Colonic mucosa (tissue), 4 donors: Measurements from ENCODE around the gene DEGS2. TPM values are rescaled to one million over a fixed set of nuclear protein-coding genes. Genes with fewer than 3 reads are reported as not detected.

Experiments used
- DNase-seq: peaks from one replicate; pipeline ENCODE4 v3.0.0-alpha.2; 2020
- H3K27ac ChIP-seq: fragments of 200-600 bp; one replicate; pipeline ENCODE4 v1.8.0; 2021
- H3K27me3 ChIP-seq: fragments of 200-600 bp; one replicate; pipeline ENCODE4 v1.8.0; 2021
- H3K36me3 ChIP-seq: fragments of 200-600 bp; one replicate; pipeline ENCODE4 v1.8.0; 2021
- H3K4me1 ChIP-seq: fragments of 200-600 bp; one replicate; pipeline ENCODE4 v1.8.0; 2021; ENCODE audit warnings: mild to moderate bottlenecking
- H3K4me3 ChIP-seq: fragments of 200-600 bp; one replicate; pipeline ENCODE4 v1.8.0; 2021
- H3K9ac ChIP-seq, 2 donors: one replicate each; pipeline ENCODE4 v1.7.0; 2013; ENCODE audit warnings: control low read depth in 2 of 2, low read depth in 2 of 2, low read length in 2 of 2
- H3K9me3 ChIP-seq: fragments of 200-600 bp; one replicate; pipeline ENCODE4 v1.8.0; 2021
- CTCF ChIP-seq: fragments of 200-600 bp; IDR thresholded peaks from one replicate; pipeline ENCODE4 v1.8.0; 2022; ENCODE audit warnings: antibody characterized with exemption, mild to moderate bottlenecking
- intact Hi-C: fragments of 100-400 bp; cut with DNase I; formaldehyde crosslinking; loops from one replicate; pipeline ENCODE4 v1.14.1; 2022
- total RNA-seq, 2 donors: library from RNA; stranded (reverse); fragmentation: NEBNext Ultra II Directional in 1 of 2; extraction: Animal tissue kit (Norgen Biotek cat#: 25700) in 1 of 2; gene quantifications; one replicate each; pipeline ENCODE4 v1.2.1, GENCODE V29; 2021
- donor health status: healthy.
- donor health status: DM: no; HTN: no; CAD: no.
- donor health status: DM: no; HTN: no; CAD: no.

The DEGS2 gene
- total RNA-seq, 2 donors from 2014 or later = 37.0 to 54.3 TPM

GRCh38 chr14:100201701-100202100, 42.3 kb upstream of the DEGS2 start:
- Histone ChIP-seq H3K9ac (no peak overlapping the region), H3K27ac (no peak overlapping the region), H3K4me1 (no peaks in the 10 kb centered on the region), H3K9me3 (no peaks in the 10 kb centered on the region), H3K27me3 (no peaks in the 10 kb centered on the region), H3K4me3 (no peak overlapping the region), H3K36me3 (no peaks in the 10 kb centered on the region)
- no peak for DNase-seq
- TF ChIP-seq CTCF = no peak
- intact Hi-C loops = no loop called here

GRCh38 chr14:100200311-100200710, 40.9 kb upstream of the DEGS2 start:
- no peak overlapping the region for H3K4me3 ChIP-seq
- no peaks in the 10 kb centered on the region for H3K36me3 ChIP-seq
- no peak overlapping the region for H3K27ac ChIP-seq
- no peaks in the 10 kb centered on the region for H3K4me1 ChIP-seq
- H3K9ac ChIP-seq = no peak overlapping the region
- no peak for DNase-seq
- no peaks in the 10 kb centered on the region for H3K9me3 ChIP-seq
- H3K27me3 ChIP-seq = no peaks in the 10 kb centered on the region
- intact Hi-C loops = no loop called here
- TF ChIP-seq CTCF = no peak

GRCh38 chr14:100199240-100199860, 39.9 kb upstream of the DEGS2 start:
- H3K4me1 ChIP-seq = no peaks in the 10 kb centered on the region
- no peaks in the 10 kb centered on the region for H3K27me3 ChIP-seq
- H3K36me3 ChIP-seq = no peaks in the 10 kb centered on the region
- no peak for DNase-seq
- intact Hi-C loops = no loop called here
- TF ChIP-seq CTCF = no peak
- H3K9me3 ChIP-seq = no peaks in the 10 kb centered on the region
- H3K9ac ChIP-seq = no peak overlapping the region
- no peak overlapping the region for H3K27ac ChIP-seq
- no peak overlapping the region for H3K4me3 ChIP-seq

GRCh38 chr14:100193417-100194357, 34.2 kb upstream of the DEGS2 start:
- H3K27me3 ChIP-seq = no peaks in the 10 kb centered on the region
- intact Hi-C loops = loop anchor here (5.0 kb wide), 3 partner anchors 71 to 211 kb away; no protein-coding TSS in a partner anchor
- H3K4me1 ChIP-seq = peaks cover 6% of the 10 kb centered on the region
- TF ChIP-seq CTCF = no peak
- peak overlapping the region; percentile 16 for H3K4me3 ChIP-seq
- DNase-seq = no peak
- no peaks in the 10 kb centered on the region for H3K9me3 ChIP-seq
- H3K27ac ChIP-seq = peak overlapping the region; percentile 28
- H3K36me3 ChIP-seq = no peaks in the 10 kb centered on the region
- peak overlapping the region; percentile 64 to 66 for H3K9ac ChIP-seq

- intact Hi-C loops = loop anchor here (5.0 kb wide), 3 partner anchors 71 to 211 kb away; no protein-coding TSS in a partner anchor
- Histone ChIP-seq H3K9ac (peak overlapping the region; percentile 78 to 94), H3K36me3 (no peaks in the 10 kb centered on the region), H3K9me3 (no peaks in the 10 kb centered on the region), H3K27me3 (no peaks in the 10 kb centered on the region), H3K27ac (peak overlapping the region; percentile 76), H3K4me1 (peaks cover 9% of the 10 kb centered on the region), H3K4me3 (peak overlapping the region; percentile 35)
- TF ChIP-seq CTCF = peak; percentile 94
- peak; percentile 100 for DNase-seq
Measured at GRCh38 chr14:100192672-100193416, 33.4 kb upstream of the DEGS2 start.
